Mammary epithelial cell (primary cell): ENCODE measurements around the gene GDA.

Experiments used
- CTCF ChIP-seq, 2 donors: IDR thresholded peaks in 1 of 2; conservative IDR thresholded peaks in 1 of 2; 2 replicates each; pipeline ENCODE4 v1.5.1; 2011 to 2012; ENCODE audit warnings: inconsistent platforms in 2 of 2, low read length in 2 of 2, mild to moderate bottlenecking in 2 of 2, control low read depth in 1 of 2, low read depth in 1 of 2; ENCODE audit not compliant: insufficient read depth in 1 of 2; ENCODE audit errors: extremely low read depth in 1 of 2
- EZH2 ChIP-seq: IDR thresholded peaks from 2 replicates; pipeline ENCODE4 v1.6.1; 2012; ENCODE audit warnings: low read length, inconsistent platforms, borderline replicate concordance

DNA sequence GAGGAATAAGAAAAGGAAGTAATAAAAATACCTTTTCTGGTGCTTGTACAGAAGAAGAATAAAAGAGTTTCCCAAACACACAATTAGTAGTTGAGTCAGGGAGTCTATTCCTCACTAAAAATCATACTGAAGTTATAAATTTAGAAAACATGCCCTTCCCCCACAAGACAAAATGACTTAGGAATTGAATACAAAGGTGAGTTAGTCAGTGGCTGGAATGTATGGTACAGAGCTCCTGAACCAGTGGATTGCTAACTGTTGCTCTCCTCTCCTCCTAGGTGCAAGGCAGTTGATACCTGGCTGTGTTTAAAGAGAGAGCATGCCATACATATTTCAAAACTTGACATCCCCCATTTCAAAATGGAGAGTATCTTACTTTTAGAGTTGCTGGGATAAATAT lies 1.9 kb downstream of the GDA start:
- no peak for TF ChIP-seq CTCF (conservative IDR thresholded peaks at IDR 0.05 in 1 of 2, IDR thresholded peaks at IDR 0.05 in 1 of 2; ENCODE audit: extremely low read depth in 1 of 2, insufficient read depth in 1 of 2, low read depth in 1 of 2, low read length in 2 of 2)
- no peak for TF ChIP-seq EZH2
